Upper lobe of left lung (tissue), 4 donors: ENCODE measurements around the gene HABP4.

Experiments
- CTCF ChIP-seq, 6 experiments: fragments of 450-650 bp in 4 of 6; fragments of 200-600 bp in 2 of 6; sonication (generic) in 2 of 6; IDR thresholded peaks; one replicate each; pipeline ENCODE4 v1.5.1; 2016 to 2019; ENCODE audit warnings: antibody characterized with exemption in 6 of 6
- POLR2A ChIP-seq, 4 donors: fragments of 450-650 bp; IDR thresholded peaks; one replicate each; pipeline ENCODE4 v1.5.1; 2016 to 2017; ENCODE audit warnings: antibody characterized with exemption in 4 of 4, mild to moderate bottlenecking in 2 of 4
- POLR2AphosphoS5 ChIP-seq, 2 donors: sonication (generic); formaldehyde crosslinking; IDR thresholded peaks; one replicate each; pipeline ENCODE4 v1.5.1; 2017; ENCODE audit warnings: antibody characterized with exemption in 2 of 2

DNA sequence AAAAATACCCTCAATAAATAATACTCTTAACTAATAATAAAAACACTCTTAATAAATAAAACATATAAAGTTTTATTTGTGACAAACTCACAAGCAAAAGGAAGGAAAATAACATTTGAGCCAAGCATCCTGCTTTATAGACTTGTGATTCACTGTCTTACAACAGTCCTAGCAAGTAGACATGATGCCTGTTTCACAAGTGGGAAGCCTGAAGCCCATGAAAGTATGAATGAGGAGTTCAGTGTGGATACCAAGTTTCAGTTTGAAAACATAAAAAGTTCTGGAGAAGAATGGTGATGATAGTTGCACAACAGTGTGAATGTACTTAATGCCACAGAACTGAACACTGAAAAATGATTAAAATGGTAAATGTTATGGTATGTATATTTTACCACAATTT is 10.9 kb downstream of the HABP4 start:
- TF ChIP-seq CTCF (IDR thresholded peaks at IDR 0.05) (no peak), POLR2A (IDR thresholded peaks at IDR 0.05) (no peak), POLR2AphosphoS5 (IDR thresholded peaks at IDR 0.05) (no peak)
